ENCODE data around the gene MAB21L3.

The MAB21L3 gene

GRCh38 chr1:116131170-116131569 is 20.0 kb downstream of the MAB21L3 start:
- no peaks in the 10 kb centered on the region for H3K36me3 ChIP-seq (replicated peaks; ENCODE audit: insufficient read depth, low read length)
- no peaks in the 10 kb centered on the region for H3K9me3 ChIP-seq (replicated peaks; ENCODE audit: insufficient read depth, low read length)
- TF ChIP-seq EZH2 (optimal IDR thresholded peaks at IDR 0.05; ENCODE audit: low read depth, low read length) (no peak), EZH2phosphoT487 (IDR thresholded peaks at IDR 0.05; ENCODE audit: low read length) (no peak)
- TF ChIP-seq, protein P1, sequence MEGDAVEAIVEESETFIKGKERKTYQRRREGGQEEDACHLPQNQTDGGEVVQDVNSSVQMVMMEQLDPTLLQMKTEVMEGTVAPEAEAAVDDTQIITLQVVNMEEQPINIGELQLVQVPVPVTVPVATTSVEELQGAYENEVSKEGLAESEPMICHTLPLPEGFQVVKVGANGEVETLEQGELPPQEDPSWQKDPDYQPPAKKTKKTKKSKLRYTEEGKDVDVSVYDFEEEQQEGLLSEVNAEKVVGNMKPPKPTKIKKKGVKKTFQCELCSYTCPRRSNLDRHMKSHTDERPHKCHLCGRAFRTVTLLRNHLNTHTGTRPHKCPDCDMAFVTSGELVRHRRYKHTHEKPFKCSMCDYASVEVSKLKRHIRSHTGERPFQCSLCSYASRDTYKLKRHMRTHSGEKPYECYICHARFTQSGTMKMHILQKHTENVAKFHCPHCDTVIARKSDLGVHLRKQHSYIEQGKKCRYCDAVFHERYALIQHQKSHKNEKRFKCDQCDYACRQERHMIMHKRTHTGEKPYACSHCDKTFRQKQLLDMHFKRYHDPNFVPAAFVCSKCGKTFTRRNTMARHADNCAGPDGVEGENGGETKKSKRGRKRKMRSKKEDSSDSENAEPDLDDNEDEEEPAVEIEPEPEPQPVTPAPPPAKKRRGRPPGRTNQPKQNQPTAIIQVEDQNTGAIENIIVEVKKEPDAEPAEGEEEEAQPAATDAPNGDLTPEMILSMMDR (IDR thresholded peaks at IDR 0.05; ENCODE audit: low read length), result no peak
- no peak overlapping the region for H3K4me2 ChIP-seq (ENCODE audit: low read depth, low read length)
- no peaks in the 10 kb centered on the region for H3F3A ChIP-seq (ENCODE audit: insufficient read depth, low read length)
- no peaks in the 10 kb centered on the region for H3K9me2 ChIP-seq (replicated peaks; ENCODE audit: insufficient read depth, low read length)
- no peaks in the 10 kb centered on the region for H3K27me3 ChIP-seq (replicated peaks; ENCODE audit: insufficient read depth, low read length)
- no peaks in the 10 kb centered on the region for H4K20me1 ChIP-seq (ENCODE audit: insufficient read depth, low read length)
- no peak overlapping the region for H3K9ac ChIP-seq (ENCODE audit: low read length)
- DNase-seq, result no peak
- H3K79me2 ChIP-seq (ENCODE audit: low read length), result no peaks in the 10 kb centered on the region
- no peak overlapping the region for H2AFZ ChIP-seq (ENCODE audit: low read length)
- H3K4me1 ChIP-seq (ENCODE audit: low read length), result no peaks in the 10 kb centered on the region
- no peak overlapping the region for H3K27ac ChIP-seq (ENCODE audit: low read length)
- no peak overlapping the region for H3K4me3 ChIP-seq (ENCODE audit: low read length)

- no peaks in the 10 kb centered on the region for H3K79me2 ChIP-seq (ENCODE audit: low read length)
- no peaks in the 10 kb centered on the region for H3K9me2 ChIP-seq (replicated peaks; ENCODE audit: insufficient read depth, low read length)
- no peaks in the 10 kb centered on the region for H3F3A ChIP-seq (ENCODE audit: insufficient read depth, low read length)
- no peak overlapping the region for H3K27ac ChIP-seq (ENCODE audit: low read length)
- H4K20me1 ChIP-seq (ENCODE audit: insufficient read depth, low read length), result no peaks in the 10 kb centered on the region
- no peaks in the 10 kb centered on the region for H3K4me1 ChIP-seq (ENCODE audit: low read length)
- no peak overlapping the region for H3K4me3 ChIP-seq (ENCODE audit: low read length)
- no peaks in the 10 kb centered on the region for H3K36me3 ChIP-seq (replicated peaks; ENCODE audit: insufficient read depth, low read length)
- TF ChIP-seq, protein P1 (IDR thresholded peaks at IDR 0.05; ENCODE audit: low read length), result no peak
- TF ChIP-seq EZH2phosphoT487 (IDR thresholded peaks at IDR 0.05; ENCODE audit: low read length) (no peak), EZH2 (optimal IDR thresholded peaks at IDR 0.05; ENCODE audit: low read depth, low read length) (no peak)
- H3K4me2 ChIP-seq (ENCODE audit: low read depth, low read length), result no peak overlapping the region
- H3K9ac ChIP-seq (ENCODE audit: low read length), result no peak overlapping the region
- no peaks in the 10 kb centered on the region for H3K9me3 ChIP-seq (replicated peaks; ENCODE audit: insufficient read depth, low read length)
- no peak for DNase-seq
- H2AFZ ChIP-seq (ENCODE audit: low read length), result no peak overlapping the region
- H3K27me3 ChIP-seq (replicated peaks; ENCODE audit: insufficient read depth, low read length), result no peaks in the 10 kb centered on the region
Observed at GRCh38 chr1:116131866-116132605, 20.8 kb downstream of the MAB21L3 start.

GRCh38 chr1:116133696-116134475 is 22.7 kb downstream of the MAB21L3 start:
- Histone ChIP-seq H3K27ac (ENCODE audit: low read length) (no peak overlapping the region), H3K79me2 (ENCODE audit: low read length) (no peaks in the 10 kb centered on the region), H2AFZ (ENCODE audit: low read length) (no peak overlapping the region), H3K9me2 (replicated peaks; ENCODE audit: insufficient read depth, low read length) (no peaks in the 10 kb centered on the region), H3K9me3 (replicated peaks; ENCODE audit: insufficient read depth, low read length) (no peaks in the 10 kb centered on the region), H3K27me3 (replicated peaks; ENCODE audit: insufficient read depth, low read length) (no peaks in the 10 kb centered on the region), H4K20me1 (ENCODE audit: insufficient read depth, low read length) (no peaks in the 10 kb centered on the region), H3K4me1 (ENCODE audit: low read length) (no peaks in the 10 kb centered on the region), H3K4me3 (ENCODE audit: low read length) (no peak overlapping the region), H3K4me2 (ENCODE audit: low read depth, low read length) (no peak overlapping the region), H3K36me3 (replicated peaks; ENCODE audit: insufficient read depth, low read length) (no peaks in the 10 kb centered on the region), H3F3A (ENCODE audit: insufficient read depth, low read length) (no peaks in the 10 kb centered on the region), H3K9ac (ENCODE audit: low read length) (no peak overlapping the region)
- TF ChIP-seq, protein P1 (IDR thresholded peaks at IDR 0.05; ENCODE audit: low read length), result 0 out of 2 replicates have a peak, but pooled peaks have one; percentile 10
- TF ChIP-seq EZH2phosphoT487 (IDR thresholded peaks at IDR 0.05; ENCODE audit: low read length), result no peak
- no peak for TF ChIP-seq EZH2 (optimal IDR thresholded peaks at IDR 0.05; ENCODE audit: low read depth, low read length)
- no peak for DNase-seq

All from MM.1S (cell line).